Right ventricle myocardium inferior (tissue), 1 donor: ENCODE measurements around the gene CHAF1A. TPM values are rescaled to one million over a fixed set of nuclear protein-coding genes. Genes with fewer than 3 reads are reported as not detected.

Source experiments
- ATAC-seq: fragments of 200-7000 bp; cut with Tn5 transposase; one replicate; pipeline ENCODE4 v1.9.1; 2020; ENCODE audit warnings: mild to moderate bottlenecking, moderate library complexity
- DNase-seq: peaks from one replicate; pipeline ENCODE4 v3.0.0; 2021; ENCODE audit errors: missing footprints
- intact Hi-C: fragments of 100-400 bp; cut with DNase I; formaldehyde crosslinking; loops from one replicate; pipeline ENCODE4 v1.11.0; 2022
- total RNA-seq: library from RNA; stranded (reverse); fragmentation: NEBNext Ultra II Directional; extraction: Animal tissue kit (Norgen Biotek cat#: 25700); gene quantifications from one replicate; pipeline ENCODE4 v1.2.1, GENCODE V29; 2021
- donor health status: DM: no; HTN: yes; CAD: no; lungs with severe emphysema.

Gene CHAF1A
- total RNA-seq, 1 donor from 2014 or later, result 5.9 TPM

- no peak for DNase-seq
- ATAC-seq, result no peak
- intact Hi-C loops, result no loop called here
Measured at GRCh38 chr19:4446704-4447200, 44.3 kb downstream of the CHAF1A start.

GRCh38 chr19:4447327-4448146 lies 45.1 kb downstream of the CHAF1A start:
- intact Hi-C loops, result no loop called here
- ATAC-seq, result no peak
- DNase-seq, result no peak

DNA sequence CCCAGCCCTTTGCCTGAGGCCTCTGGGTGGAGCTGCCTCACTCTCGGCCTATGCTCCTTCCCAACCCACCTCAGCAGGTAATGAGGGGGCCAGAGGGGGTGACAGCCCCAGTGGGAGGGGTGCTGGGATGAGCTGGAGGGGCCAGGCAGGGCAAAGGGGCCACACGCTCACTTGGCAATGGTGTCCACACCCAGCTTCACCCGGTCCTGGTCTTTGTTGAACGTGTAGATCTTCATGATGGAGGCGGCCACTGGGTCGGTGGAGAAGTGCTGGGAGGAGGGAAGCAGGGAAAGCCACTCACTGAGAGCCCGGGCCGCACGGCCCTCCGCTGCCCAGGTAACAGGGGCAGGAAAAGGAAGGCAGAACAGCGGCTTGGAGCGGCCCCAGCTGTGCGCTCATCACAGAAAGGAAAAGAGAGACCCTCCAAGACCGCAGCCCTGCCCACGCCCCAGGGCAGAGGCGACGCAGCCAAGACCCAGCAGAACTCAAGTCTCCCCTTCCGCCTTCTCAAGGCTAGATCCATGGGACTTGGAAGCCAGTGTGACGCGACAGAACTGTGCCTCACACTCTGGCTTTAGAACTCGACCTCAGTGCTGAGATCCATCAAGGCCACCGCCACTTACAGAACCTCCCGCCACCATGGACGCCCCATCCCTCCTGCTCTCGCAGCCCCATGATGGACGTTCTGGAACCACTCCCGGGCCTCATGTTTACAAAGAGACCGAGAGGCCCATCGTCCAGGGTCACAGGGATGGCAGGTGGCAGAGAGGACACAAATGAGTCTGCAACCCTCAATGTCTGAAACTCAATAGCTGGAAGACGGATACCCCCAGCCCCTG lies 45.9 kb downstream of the CHAF1A start:
- peak; percentile 2 for ATAC-seq
- no peak for DNase-seq
- intact Hi-C loops, result no loop called here

DNA sequence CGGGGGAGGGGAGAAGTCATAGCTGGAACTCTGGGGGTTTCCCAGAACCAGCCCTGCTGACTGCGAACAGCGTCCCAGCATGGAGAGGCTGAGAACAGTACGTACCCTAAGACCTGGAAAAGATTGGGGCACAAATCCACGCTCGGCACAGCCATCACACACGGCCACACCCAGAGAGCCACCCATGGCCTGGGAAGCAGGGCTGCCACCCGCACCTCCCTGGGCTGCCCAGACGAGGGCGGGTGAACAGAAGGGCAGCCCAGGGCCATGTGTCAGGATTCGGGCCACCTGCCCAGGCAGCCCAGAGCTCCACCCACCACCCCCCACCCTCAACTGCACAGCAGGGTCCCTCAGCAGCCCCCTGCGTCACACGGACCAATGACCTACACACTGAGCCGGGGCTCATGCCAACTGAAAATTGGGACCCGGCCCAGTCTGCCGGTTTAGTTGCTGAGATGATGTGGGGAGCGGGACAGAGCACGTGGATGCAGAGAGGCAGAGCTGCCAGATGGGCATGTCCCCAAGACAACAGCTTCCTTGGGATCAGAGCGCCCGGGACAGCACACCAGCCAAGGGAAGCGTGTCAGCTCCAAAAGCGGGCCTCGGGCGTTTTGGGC lies 46.7 kb downstream of the CHAF1A start:
- ATAC-seq (peak; percentile 87), DNase-seq (peak; percentile 90)
- intact Hi-C loops, result loop anchor here (1.0 kb wide), 1 partner anchor 47 kb away; the partner anchor contains the start of gene CHAF1A

DNA sequence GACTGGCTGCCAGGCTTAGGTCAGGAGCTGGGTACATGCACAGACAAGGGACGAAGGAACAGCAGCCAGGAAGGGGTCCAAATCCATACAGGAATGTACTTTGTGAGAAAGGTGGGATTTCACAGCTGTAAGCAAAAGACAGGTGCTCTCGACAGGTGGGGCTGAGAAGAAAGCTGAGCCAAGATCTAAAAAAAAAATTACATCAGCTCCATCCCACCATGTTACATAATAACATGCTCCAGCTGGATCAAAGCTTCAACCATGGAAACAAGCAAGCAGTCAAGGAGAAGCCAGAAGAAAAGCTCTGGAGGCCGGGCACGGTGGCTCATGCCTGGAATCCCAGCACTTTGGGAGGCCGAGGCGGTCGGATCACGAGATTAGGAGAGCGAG lies 47.2 kb downstream of the CHAF1A start:
- DNase-seq (no peak), ATAC-seq (no peak)
- intact Hi-C loops, result loop anchor here (1.0 kb wide), 1 partner anchor 47 kb away; the partner anchor contains the start of gene CHAF1A

- ATAC-seq (no peak), DNase-seq (peak; percentile 28)
- intact Hi-C loops, result no loop called here
Measured at GRCh38 chr19:4452230-4452990, 50.0 kb downstream of the CHAF1A start.

DNA sequence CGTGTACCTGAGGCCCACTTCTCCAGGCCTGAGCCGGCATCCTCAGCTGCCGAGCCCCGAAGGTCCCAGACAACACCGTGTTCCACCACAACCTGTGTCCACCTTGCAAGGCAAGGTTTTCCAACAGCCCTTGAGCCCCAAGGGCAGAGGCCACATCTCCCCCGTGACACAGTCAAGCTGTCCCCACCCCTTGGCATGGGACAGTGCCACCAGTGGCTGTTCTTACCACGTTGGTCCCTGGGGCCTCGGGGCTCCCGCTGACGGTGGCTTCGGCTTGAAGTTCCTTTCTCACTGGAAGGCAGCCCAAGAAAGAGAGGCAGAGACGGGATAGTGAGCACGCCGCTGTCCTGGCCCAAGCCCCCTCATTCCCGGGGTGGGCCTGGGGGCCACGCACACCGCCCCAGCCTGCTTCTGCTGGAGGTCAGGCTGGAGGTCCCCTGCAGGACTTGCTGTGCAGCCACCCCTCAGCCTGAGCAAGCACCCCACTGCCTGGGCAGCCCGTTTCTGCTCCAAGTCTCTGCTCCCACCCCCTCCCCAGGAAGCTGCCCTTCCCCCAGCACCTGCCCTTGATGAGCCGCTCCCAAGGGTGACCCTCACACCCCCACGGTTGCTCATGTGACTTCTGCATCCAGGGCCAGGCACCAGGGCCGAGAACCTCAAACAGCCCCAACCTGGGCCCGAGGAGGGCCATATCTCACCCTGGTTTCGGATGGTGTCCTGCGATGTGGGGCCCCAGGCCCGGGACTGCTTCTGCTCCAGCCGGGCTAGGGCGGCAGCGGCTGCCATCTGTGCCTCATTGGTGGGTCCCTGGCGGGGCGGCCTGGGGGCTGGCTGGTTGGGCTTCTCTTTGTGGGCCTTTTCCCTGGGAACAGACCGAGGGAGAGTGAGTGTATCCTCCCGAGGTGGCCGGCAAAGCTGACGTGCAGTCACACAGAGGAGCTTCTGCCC lies 51.1 kb downstream of the CHAF1A start:
- peak; percentile 66 for DNase-seq
- ATAC-seq, result no peak
- intact Hi-C loops, result no loop called here

DNA sequence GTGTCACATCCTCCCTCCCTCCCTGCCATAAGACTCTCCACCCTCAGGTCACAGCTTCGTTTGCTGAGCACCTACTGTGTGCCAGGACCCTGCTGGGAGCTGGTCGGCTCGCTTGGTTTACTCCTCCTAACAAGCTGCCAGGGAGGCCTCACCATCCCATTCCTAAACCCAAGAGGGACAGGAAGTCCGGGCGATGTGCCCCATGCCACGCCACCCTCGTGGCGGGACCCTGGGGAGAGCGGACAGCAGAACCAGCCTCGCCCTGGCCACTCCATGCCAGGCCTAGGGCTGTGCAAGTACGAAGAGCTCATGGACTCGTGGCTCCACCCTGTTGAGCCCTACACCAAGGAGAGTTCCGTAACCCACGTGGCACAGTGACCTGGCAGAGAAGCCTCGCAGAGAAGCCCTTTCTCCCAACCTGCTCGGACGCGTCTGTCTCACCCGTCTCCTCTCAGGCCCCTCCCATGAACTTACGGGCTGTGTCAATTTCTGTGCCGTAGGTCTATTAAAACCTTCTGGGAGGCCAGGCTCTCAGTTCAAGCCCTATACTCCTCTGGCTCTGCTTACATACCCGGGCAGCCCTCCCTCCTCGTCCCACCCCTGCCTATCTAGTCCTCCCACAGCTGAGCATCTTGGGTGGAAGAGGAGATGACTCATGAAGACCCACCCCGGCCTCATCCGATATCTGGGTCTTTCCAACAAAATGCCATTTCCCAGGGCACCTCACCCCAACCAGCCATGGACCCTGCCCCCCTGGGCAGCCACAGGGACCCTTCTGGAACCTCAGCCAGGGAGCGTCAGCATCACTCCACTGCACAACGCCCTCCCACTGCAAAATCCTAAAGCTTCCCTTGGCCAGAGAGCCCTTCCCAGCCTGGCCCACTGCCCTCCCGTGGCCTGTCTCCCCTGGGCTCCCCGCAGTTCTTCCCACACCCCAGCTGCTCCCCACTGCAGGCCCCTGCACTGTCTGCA lies 52.6 kb downstream of the CHAF1A start:
- intact Hi-C loops, result no loop called here
- ATAC-seq, result peak; percentile 2
- DNase-seq, result no peak

DNA sequence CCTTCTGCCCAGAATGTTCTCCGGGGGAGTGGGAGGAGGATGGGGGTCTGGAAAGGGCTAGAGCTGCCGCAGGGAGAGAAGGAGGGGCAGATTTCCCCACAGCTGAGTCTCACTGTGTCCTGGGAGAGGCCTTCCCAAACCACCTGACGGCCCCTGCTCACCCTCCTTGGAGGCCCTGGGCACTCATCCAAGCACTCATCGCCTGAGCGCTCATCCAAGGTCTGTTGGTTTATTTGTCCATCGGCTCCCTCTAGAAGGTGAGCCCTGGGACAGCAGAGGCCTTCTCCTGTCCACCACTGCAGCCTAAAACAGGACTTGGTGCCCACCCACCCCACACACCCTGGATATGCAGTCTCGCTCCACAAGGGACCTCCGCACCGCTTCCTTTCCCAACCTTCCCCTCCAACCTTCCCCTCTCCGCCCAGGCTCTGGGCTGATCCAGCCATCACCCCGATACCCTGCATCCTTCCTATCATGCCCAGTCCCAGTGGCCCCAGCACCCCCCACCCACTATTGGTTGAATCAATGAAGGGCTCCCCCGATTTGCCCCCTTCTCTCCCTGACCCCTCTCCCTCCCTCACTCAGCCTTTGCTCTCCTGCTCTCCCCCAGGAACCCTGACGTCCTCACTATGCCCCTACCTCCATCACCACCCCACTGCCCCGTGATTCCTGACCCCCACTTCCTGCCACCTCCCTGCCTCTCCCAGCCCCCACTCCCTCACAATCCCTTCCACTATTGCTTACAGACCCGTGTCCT lies 53.5 kb downstream of the CHAF1A start:
- intact Hi-C loops, result no loop called here
- no peak for DNase-seq
- ATAC-seq, result peak; percentile 43

GRCh38 chr19:4456476-4456842 lies 54.0 kb downstream of the CHAF1A start:
- DNase-seq (no peak), ATAC-seq (peak; percentile 12)
- intact Hi-C loops, result no loop called here

- intact Hi-C loops, result no loop called here
- peak; percentile 77 for DNase-seq
- ATAC-seq, result peak; percentile 21
Measured at GRCh38 chr19:4456843-4457653, 54.6 kb downstream of the CHAF1A start.

GRCh38 chr19:4457654-4458395 lies 55.4 kb downstream of the CHAF1A start, which contains the start of gene UBXN6:
UBXN6 (minus strand) TSS chr19:4457794; CDS start chr19:4457697, 97 bp downstream.
- DNase-seq (peak; percentile 100), ATAC-seq (peak; percentile 93)
- intact Hi-C loops, result no loop called here

- intact Hi-C loops, result no loop called here
- no peak for ATAC-seq
- DNase-seq, result no peak
Measured at GRCh38 chr19:4464815-4465581, 62.6 kb downstream of the CHAF1A start.
